Activated gamma-delta T cell treated with anti-CD3 and anti-CD28 coated beads, Interleukin-2, amount 50 U/mL, for 16 hours (primary cell): ENCODE data around the gene CRX.
"Not testable (repeated sequence)": the region's sequence is repeated elsewhere in the genome, so short reads cannot be mapped to it uniquely, and the experiment has no call there.

Experiments
- DNase-seq: peaks from one replicate; pipeline ENCODE4 v3.0.0-alpha.2; 2020; ENCODE audit warnings: low read depth

CRX gene

DNA sequence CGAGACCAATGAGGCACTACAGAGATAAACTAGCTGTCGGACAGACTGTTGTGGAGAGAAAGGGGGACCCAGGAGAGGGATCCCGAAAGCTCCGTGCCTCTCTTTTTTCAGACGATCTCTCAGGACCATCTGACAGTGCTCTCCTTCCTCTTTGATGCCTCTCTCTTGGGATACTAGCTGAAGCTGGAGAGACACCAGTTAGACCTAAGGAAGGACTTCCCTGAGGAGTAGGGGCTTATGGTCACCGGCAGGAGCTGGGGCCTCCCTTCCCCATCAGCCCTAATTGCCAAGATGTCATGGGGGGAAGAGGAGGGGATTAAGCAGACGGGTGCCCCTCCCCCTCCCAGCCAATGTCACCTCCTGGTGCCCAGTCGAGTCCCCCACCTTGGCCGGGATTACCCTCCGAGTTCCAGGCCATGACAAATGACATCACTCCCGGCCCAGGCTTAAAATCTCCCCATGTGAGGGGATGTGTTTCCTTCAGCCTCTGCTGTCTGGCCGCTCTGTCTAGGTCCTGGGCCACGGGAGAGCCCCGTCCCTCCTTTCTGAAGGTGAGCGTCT is at the start of gene CRX:
Gene CRX (plus strand): TSS at position 478 of the 561 bp plus-strand sequence. CDS start 12,507 bp downstream, outside the sequence.
- DNase-seq: no peak

DNA sequence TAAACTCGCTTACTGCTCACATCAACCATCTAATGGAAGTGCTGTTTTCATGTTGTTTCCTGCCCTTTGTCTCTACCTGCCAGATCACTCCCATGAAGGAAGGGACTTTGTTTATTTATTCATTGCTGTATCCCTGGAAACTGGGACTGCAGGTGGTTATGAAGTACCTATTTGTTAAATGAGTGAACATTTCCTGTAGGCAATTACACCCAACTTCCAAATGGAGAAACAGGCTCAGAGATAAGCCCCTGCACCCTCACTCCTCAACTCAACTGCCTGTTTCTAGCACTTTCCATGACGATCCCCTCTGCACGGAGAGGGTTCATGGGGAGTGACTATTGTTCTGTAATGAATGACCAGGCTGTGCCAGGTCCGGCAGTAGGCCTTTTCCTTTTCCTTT is 45.2 kb upstream of the CRX start:
- DNase-seq: no peak

DNA sequence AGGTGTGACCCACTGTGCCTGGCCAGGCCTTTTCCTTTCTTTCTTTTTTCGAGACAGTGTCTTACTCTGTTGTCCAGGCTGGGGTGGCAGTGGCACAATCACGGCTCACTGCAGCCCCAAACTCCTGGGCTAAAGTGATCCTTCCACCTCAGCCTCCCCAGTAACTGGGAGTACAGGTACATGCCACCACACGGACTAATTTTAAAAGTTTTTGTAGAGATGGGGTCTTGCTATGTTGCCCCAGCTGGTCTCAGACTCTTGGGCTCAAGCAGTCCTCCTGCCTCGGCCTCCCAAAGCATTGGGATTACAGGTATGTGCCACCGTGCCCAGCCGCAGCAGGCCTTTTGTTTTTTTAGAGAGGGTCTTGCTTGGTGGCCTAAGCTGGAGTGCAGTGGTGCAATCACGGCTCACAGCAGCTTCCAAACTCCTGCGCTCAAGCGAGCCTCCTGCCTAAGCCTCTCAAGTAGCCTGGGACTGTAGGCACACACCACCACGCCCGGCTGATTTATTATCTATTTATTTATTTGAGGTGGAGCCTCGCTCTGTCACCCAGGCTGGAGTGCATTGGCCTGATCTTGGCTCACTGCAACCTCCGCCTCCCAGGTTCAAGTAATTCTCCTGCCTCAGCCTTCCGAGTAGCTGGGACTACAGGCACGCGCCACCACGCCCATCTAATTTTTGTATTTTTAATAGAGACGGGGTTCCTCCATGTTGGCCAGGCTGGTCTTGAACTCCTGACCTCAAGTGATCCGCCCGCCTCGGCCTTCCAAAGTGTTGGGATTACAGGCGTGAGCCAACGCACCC is 44.3 kb upstream of the CRX start:
- not testable (repeated sequence) for DNase-seq

DNA sequence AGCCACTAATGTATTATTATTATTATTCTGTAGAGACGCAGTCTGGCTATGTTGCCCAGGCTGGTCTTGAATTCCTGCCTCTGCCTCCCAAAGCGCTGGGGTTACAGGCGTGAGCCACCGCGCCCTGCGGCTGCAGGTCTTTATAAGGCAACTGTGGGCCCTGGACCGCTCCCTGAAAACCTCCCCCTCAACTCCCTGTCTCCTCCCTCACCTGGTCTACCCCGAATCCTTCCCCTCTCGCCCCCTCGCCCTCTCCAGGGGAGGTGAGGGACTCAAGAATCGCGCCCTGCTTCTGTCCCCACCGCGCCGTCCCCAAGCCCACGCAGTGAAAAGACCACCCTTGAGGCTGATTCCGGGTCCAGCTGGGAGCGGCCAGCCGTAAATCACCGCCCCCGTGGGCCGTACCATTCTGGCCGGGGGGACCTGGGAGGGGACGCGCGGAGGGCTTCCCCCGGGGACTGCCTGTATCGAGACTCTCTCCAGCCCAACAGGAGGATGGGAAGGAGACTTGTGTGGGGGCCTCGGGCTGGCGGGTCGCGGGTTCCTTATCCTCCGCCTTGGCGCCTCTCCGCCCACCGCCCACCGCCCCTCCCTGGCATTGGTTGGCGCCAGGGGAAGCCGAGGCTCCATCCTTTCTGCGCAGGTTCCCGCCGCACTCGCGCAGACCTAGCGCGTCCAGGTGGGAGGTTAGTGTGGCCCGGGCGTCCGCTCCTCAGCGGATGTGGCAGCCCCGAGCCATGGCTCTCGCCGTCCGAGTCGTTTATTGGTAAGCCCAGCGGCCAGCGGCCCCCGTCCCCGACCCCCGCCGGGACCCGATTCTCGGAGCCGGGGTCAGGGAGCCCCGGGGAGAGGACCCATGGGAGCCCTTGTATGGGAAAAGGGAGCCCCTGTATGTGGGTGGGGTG is 43.4 kb upstream of the CRX start, which contains the start of gene SELENOW:
Gene SELENOW (plus strand): TSS at position 655 of the 905 bp plus-strand sequence. CDS start 83 bp downstream, at position 738.
- peak; percentile 59 for DNase-seq

DNA sequence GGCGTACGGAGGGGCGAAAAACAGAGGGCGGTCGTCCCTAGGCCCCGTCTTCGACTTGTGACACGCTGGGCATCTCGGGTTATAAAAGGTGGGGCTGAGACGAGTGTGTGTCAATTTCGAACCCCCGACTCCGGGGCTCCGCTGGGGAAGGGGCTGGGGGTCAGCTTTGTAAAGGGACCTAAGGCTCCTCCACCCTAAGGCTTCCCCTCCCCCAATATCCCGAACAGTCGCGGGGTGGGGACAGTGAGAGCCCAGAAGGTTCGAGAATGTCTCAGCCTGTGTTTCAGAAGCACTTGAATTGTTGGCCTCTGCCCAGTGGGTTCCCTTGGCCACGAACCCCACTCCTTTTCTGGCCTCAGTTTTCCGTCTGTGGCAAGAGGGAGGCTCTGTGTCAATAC is 42.8 kb upstream of the CRX start:
- no peak for DNase-seq

DNA sequence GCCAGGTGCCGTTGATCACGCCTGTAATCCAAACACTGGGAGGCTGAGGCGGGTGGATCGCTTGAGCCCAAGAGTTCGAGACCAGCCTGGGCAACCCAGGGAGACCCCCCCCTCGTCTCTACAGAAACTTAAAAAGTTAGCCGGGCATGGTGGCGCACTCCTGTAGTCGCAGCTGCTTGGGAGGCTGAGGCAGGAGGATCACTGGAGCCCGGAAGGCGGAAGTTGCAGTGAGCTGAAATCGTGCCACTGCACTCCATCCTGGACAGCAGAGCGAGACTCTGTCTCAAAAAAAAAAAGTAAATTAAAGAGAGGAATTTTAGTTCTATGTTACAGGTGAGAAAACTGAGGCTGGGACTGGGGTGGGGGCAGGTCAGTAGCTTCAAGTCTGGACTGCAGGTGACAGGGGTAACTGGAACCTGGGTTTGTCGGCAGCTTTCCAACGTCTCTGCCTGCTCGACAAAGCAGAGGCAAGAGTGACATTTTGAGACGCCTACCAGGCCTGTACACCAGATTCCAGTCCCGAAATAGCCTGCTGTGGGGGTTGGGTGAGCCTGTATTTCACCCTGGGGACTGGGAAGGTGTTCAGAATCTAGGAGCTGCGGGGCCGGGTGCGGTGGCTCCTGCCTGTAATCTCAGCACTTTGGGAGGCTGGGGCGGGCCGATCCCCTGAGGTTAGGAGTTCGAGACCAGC is 42.1 kb upstream of the CRX start:
- DNase-seq: no peak

DNA sequence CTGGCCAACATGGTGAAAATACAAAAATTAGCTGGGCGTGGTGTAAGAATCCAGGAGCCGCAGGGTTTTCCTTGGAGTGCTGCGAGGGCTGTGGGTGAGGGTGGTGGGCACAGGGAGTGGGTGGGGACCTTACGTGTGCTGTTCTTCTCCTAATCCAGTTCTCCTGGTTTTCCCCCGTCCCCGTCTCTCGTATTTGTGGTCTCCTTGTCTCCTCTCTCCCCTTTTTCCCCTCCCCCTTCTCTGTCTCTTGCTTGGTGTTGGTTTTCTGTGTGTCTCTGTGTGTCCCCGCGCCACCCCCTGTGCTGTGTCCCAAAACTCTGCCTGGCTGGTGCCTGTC is 41.6 kb upstream of the CRX start:
- no peak for DNase-seq

DNA sequence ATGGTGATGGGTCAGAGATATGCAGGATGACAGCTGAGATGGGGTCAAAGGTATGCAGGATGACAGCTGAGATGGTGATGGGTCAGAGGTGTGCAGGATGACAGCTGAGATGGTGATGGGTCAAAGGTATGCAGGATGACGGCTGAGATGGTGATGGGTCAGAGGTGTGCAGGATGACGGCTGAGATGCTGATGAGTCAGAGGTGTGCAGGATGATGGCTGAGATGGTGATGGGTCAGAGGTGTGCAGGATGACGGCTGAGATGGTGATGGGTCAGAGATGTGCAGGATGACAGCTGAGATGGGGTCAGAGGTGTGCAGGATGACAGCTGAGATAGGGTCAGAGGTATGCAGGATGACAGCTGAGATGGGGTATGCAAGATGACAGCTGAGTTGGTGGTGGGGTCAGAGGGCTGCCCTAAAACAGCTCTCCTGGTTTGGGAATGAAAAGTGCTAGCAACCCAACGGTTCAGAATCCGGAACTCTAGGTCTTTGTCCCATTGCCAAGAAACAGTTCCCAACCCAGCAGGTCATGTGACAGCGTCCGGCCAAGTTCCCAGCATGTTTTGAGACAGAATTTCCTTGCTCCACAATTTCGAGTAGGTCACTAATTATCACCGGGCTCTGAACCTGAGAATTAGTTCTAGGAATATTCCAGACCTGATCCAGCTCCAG is 40.0 kb upstream of the CRX start:
- no peak for DNase-seq

DNA sequence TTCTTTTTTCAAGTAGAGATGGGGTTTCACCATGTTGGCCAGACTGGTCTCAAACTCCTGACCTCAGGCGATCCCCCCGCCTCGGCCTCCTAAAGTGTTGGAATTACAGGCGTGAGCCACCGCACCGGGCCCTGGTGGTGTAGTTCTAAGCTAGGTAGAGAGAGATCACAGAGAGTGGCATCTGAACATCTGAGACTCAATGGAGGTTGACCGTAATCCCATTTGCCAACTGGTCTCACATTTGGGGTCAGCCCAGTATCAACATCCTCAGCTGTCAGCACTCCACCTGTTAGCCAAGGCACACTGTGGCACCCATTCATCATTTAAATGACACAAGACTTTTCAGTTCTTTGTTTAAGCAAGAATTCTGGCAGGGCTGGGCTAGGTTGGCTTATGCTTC is 35.2 kb upstream of the CRX start:
- DNase-seq: no peak

DNA sequence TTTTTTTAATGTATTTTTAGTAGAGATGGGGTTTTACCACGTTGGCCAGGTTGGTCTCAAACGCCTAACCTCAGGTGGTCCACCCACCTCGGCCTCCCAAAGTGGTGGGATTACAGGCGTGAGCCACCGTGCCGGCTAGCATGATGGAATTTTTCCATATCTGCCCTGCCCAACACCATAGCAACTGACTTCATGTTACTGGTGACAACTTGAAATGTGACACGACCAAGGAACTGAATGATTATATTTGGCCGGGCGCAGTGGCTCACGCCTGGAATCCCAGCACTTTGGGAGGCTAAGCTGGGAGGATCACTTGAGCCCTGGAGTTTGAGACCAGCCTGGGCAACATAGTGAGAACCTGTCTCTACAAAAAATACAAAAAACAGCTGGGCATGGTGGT is 34.4 kb upstream of the CRX start:
- DNase-seq: not testable (repeated sequence)

DNA sequence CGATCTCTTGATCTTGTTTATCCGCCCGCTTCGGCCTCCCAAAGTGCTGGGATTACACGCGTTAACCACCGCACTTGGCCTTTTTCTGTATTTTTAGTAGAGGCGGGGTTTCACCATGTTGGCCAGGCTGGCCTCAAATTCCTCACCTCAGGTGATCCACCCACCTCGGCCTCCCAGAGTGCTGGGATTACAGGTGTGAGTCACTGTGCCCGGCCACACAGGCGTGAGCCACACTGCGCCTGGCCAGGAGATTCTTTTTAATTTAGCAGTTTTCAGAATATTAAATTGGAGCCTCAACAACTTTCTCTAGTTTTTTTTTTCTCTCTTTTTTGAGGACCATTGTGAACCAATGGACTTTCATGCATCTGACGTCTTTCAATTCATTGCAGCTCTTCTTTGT is 31.9 kb upstream of the CRX start:
- not testable (repeated sequence) for DNase-seq

DNA sequence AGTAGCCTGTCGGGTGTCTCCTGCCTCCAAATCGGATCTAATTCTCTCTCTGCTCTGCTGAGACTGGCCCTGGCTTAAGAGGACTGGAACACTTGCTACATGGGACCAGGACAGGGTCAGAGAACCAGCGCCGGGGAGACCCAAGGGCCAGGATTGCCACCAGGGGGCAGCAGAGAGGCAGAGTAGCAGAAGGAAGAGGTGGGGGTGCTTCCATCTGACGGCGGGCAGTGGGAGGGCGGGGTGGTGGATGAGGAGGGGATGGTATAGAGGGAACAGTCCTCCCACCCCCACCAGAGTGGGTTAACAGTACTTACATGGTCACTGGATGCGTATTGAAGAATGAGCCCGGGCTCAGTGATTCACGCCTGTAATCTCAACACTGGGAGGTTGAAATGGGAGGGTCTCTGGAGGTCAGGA is 31.3 kb upstream of the CRX start:
- DNase-seq: peak; percentile 79

DNA sequence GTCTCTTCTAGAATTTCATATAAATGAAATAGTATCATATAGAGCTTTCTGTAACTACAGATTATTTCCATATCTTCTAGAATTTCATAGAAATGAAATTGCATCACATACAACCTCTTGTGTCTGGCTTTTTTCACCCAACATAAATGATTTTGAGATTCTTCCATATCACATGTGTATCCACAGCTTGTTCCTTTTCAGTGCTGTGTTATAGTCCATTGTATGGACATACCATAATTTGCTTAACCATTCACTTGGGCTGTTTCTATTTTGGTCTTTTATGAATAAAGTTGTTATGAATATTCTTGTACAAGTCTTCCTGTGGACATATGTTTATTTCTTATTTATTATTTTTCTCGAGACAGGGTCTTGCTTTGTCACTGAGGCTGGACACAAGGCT is 29.1 kb upstream of the CRX start:
- DNase-seq: no peak

DNA sequence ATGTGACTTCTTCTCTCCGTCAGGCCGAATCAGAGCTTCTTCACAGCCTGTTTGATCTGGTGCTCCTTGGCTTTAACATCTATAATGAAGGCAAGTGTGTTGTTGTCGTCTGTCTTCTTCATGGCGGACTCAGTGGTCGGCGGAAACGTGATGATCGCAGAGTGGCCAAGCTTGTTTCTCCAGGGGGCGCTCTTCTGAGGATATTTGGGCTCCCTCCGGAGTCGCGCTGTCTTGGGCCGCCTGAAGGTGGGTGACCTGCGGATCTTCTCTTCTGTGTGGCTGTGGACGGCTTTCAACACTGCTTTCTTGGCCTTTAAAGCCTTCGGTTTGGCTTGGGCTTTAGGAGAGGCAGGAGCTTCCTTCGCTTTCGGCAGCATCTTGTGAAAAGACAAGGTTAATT is 27.2 kb upstream of the CRX start:
- DNase-seq: no peak

DNA sequence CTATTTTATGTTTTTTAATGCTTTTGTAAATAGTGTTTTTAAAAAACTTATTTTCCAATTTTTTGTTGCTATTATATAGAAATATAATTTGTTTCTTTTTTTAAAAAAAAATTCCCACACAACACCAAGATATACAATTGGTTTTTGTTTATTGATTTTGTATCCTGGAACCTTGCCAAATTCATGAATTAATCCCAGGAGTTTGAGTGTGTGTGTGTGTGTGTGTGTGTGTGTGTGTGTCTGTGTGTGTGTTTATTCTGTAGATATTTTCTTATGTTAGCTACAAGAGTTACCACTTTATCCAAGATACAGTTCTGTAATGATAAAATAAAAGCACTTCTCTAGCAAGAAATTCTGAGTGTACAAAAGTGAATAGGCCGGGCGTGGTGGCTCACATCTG is 25.0 kb upstream of the CRX start:
- no peak for DNase-seq

DNA sequence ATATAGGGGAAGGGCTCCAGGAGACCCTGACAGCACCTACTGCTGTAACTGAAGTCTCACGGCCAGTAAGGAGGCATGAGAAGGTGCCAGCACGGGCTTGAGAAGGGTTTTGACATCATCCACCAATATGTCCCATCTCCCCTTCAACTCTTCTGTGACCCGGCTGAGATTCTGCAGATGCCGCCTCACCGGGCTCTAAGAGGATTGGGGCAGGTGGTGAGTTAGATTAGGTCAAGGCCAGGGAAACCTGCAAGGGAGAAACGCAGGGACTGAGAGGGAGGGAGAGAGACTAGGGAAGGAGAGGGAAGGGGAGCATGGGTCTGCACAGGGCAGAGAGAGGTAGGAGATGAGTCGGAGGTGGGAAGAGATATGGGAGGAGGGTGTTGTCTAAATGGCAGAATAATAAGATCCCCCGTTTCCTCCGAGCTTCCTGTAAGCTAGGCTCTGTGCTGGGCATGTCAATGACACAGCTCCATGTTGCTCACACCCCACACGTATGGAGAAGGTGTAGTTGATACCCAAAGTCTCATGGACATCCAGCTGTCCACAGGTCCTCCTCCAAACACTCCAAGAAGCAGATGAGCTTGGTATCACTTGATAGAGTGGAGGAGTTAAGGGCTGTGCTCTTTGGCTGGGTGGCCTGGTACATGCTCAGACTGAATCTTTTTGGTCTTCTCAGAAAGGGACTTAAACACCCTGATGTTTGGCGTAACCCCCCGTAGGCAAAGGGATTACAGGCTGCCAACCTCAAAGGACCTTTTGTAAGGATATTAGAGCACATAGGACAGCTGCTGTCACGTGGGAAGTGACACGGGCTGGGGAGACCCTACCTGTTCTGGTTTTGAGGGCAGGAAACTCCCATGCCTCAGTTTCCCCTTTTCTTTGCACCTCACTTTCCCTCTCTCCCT is 23.5 kb upstream of the CRX start:
- no peak for DNase-seq

DNA sequence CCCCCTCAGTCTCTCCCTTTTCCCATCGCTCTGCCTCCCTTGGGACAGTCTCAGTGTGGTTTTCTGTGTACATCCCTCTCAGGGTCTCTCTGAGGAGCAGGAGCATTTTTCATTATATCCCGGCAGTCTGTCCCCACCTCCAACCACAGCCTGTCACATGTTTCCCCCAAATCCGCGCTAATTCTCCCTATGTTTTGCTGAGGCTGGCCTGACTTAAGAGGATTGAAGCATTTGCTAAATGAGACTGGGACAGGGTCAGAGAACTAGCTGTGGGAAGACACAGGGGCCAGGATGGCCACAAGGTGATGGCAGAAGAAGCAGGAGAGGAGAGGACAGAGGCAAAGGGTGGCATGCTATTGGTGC is 22.9 kb upstream of the CRX start:
- DNase-seq: no peak

DNA sequence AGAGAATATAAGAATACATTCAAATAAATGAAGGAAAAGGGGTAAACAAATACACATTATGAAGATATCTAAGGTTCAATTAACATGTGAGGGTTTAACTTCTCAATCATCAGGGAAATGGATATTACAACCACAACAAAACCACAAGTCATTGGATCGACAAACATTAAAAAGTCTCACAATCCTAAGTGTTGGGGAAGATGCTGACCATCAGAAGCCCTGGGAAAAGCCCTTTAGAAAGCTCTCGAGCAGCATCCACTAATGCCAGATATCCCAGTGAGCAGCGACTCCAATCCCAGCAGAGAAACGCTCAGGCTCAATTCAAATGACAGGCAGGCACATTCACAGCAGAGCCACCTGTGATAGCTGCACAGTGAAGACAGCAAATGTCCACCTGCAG is 20.5 kb upstream of the CRX start:
- no peak for DNase-seq

DNA sequence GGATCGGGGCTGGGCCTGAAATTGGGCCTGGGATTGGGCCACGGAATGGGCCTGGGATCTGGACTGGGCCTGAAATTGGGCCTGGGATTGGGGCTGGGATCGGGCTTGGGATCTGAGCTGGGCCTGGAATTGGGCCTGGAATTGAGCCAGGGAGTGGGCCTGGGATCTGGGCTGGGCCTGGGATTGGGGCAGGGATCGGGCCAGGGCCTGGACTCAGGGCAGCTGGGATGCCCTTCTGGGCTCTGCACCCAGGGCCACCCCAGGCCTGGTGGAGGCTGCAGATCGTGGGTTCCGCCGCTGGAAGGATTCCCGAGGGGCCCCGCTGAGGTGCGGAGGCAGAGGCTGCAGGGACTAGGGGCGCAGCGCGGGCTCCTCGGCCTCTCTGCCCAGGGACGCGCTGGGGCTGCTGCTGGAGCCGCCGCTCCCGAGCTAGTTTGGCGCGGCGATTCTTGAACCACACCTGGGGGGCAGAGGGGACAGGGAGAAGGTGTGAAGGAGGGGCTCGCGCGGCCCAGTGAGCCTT is 19.2 kb upstream of the CRX start:
- DNase-seq: no peak

DNA sequence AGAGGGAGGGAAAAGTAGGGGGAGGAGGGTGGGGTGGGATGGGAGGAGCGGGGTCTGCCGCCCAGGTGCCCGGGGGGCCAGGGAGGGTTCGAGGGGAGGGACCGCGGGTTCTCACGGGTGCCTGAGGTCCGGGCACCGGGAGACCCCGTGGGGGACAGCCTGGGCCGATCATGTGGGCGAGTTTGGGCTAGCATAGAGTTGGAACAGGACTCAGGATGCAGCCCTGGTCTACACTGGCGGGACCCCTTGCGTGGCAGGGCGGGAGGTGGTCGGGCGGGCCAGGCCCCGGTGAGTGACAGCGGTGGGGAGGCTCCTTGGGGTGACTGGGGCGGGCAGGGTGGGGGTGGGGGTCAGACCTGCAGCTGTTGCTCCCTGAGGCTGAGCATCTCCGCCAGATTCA is 18.6 kb upstream of the CRX start:
- DNase-seq: not testable (repeated sequence)
